Measurements from ENCODE around the gene SLC35A4.

DNA sequence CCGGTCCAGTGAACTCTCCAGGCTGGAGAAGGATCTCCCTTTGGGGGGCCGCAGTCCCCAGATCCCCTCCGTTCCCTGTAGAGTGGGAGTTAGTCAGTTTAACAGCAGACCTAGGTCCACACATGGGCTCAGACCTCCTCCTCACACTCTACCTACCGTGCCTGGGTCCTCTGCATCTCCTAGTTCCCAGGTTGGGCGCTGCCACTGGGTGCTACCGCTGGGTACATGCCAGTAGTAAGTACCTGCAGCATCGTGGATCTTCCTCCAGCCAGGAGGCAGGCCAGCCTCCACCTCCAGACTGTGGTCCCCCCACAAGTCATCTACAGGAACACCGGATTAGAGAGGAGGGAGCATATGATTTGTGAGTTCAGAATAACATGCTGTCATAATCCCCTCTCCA lies 1.0 kb upstream of the SLC35A4 start:
- TF ChIP-seq, protein P1, sequence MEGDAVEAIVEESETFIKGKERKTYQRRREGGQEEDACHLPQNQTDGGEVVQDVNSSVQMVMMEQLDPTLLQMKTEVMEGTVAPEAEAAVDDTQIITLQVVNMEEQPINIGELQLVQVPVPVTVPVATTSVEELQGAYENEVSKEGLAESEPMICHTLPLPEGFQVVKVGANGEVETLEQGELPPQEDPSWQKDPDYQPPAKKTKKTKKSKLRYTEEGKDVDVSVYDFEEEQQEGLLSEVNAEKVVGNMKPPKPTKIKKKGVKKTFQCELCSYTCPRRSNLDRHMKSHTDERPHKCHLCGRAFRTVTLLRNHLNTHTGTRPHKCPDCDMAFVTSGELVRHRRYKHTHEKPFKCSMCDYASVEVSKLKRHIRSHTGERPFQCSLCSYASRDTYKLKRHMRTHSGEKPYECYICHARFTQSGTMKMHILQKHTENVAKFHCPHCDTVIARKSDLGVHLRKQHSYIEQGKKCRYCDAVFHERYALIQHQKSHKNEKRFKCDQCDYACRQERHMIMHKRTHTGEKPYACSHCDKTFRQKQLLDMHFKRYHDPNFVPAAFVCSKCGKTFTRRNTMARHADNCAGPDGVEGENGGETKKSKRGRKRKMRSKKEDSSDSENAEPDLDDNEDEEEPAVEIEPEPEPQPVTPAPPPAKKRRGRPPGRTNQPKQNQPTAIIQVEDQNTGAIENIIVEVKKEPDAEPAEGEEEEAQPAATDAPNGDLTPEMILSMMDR (IDR thresholded peaks at IDR 0.05; ENCODE audit: insufficient read depth, low read depth, low read length): no peak
- no peak for TF ChIP-seq EZH2 (IDR thresholded peaks at IDR 0.05; ENCODE audit: insufficient read depth, low read length)

All from astrocyte (in vitro differentiated cells and primary cell).